HG02678 (cell line): ENCODE measurements around the gene AGL.
"Not testable (repeated sequence)": the region's sequence is repeated elsewhere in the genome, so short reads cannot be mapped to it uniquely, and the experiment has no call there.

Source experiments
- ATAC-seq: cut with Tn5 transposase; IDR thresholded peaks from one replicate; pipeline ENCODE4 v1.9.1; 2021; ENCODE audit warnings: mild to moderate bottlenecking, moderate library complexity; ENCODE audit not compliant: unreplicated experiment

The AGL gene

GRCh38 chr1:99972066-99972465 lies 121.9 kb downstream of the AGL start:
- not testable (repeated sequence) for ATAC-seq
